Activated naive CD4-positive, alpha-beta T cell treated with anti-CD3 and anti-CD28 coated beads for 36 hours (primary cell): ENCODE results near the gene RCOR3. TPM values are rescaled to one million over a fixed set of nuclear protein-coding genes. Genes with fewer than 3 reads are reported as not detected.

Experiments used
- CTCF ChIA-PET: fragments of 350-600 bp; sonication (Branson Sonifier 250); formaldehyde crosslinking; loops from one replicate; lab custom pipeline; 2021; ENCODE audit warnings: antibody characterized with exemption; lab: Charles Lee
- DNase-seq: peaks from one replicate; pipeline ENCODE4 v3.0.0-alpha.2; 2020
- H3K27ac Mint-ChIP-seq: one replicate; pipeline ENCODE4 v1.8.0; 2021; ENCODE audit warnings: mild to moderate bottlenecking, mixed read lengths
- H3K27me3 Mint-ChIP-seq: one replicate; pipeline ENCODE4 v1.8.0; 2021; ENCODE audit warnings: low read depth, mixed read lengths
- H3K36me3 Mint-ChIP-seq: one replicate; pipeline ENCODE4 v1.8.0; 2021; ENCODE audit warnings: low read depth, mixed read lengths
- H3K4me1 Mint-ChIP-seq: one replicate; pipeline ENCODE4 v1.8.0; 2021; ENCODE audit warnings: low read depth, mixed read lengths
- H3K4me3 Mint-ChIP-seq: one replicate; pipeline ENCODE4 v1.8.0; 2021; ENCODE audit warnings: mild to moderate bottlenecking, moderate library complexity, mixed read lengths
- H3K9me3 Mint-ChIP-seq: one replicate; pipeline ENCODE4 v1.8.0; 2021; ENCODE audit warnings: mixed read lengths
- intact Hi-C: fragments of 100-400 bp; cut with micrococcal nuclease; formaldehyde crosslinking; loops from one replicate; pipeline ENCODE4 v1.15.1; 2023
- total RNA-seq, 2 experiments: library from RNA; stranded (reverse); gene quantifications; one replicate each; pipeline ENCODE4 v1.2.3, GENCODE V29; 2021

The RCOR3 gene
- total RNA-seq, 2 experiments from 2014 or later, result 28.9 to 30.8 TPM

- no peak for DNase-seq
- H3K36me3 Mint-ChIP-seq, result peaks cover 2% of the 10 kb centered on the region
- H3K9me3 Mint-ChIP-seq, result no peaks in the 10 kb centered on the region
- no peaks in the 10 kb centered on the region for H3K27me3 Mint-ChIP-seq
- peak overlapping the region; percentile 85 for H3K27ac Mint-ChIP-seq
- peak overlapping the region; percentile 49 for H3K4me3 Mint-ChIP-seq
- intact Hi-C loops, result loop anchor here (1.0 kb wide), 1 partner anchor 15 kb away; no protein-coding TSS in a partner anchor
- H3K4me1 Mint-ChIP-seq, result peaks cover 84% of the 10 kb centered on the region
- CTCF ChIA-PET, result interaction anchor here (0.7 to 3.5 kb wide), 4 partner anchors 10 to 140 kb away, joined by 3 to 16 read pairs (median 4); no protein-coding TSS in a partner anchor
Observed at GRCh38 chr1:211336161-211336560, 77.0 kb downstream of the RCOR3 start.

GRCh38 chr1:211336775-211337174, 77.6 kb downstream of the RCOR3 start:
- Mint-ChIP-seq H3K4me3 (no peak overlapping the region), H3K36me3 (peaks cover 2% of the 10 kb centered on the region), H3K27me3 (no peaks in the 10 kb centered on the region), H3K9me3 (no peaks in the 10 kb centered on the region), H3K27ac (peak overlapping the region; percentile 4), H3K4me1 (peaks cover 85% of the 10 kb centered on the region)
- intact Hi-C loops, result loop anchor here (1.0 kb wide), 1 partner anchor 15 kb away; no protein-coding TSS in a partner anchor
- CTCF ChIA-PET, result interaction anchor here (0.7 to 3.5 kb wide), 4 partner anchors 10 to 140 kb away, joined by 3 to 16 read pairs (median 4); no protein-coding TSS in a partner anchor
- DNase-seq, result no peak

GRCh38 chr1:211337430-211338223, 78.5 kb downstream of the RCOR3 start:
- intact Hi-C loops, result no loop called here
- Mint-ChIP-seq H3K27me3 (no peaks in the 10 kb centered on the region), H3K36me3 (peaks cover 2% of the 10 kb centered on the region), H3K4me1 (peaks cover 82% of the 10 kb centered on the region), H3K4me3 (no peak overlapping the region), H3K27ac (peak overlapping the region; percentile 4), H3K9me3 (no peaks in the 10 kb centered on the region)
- CTCF ChIA-PET, result interaction anchor here (0.6 to 3.5 kb wide), 3 partner anchors 10 to 14 kb away, joined by 3 to 16 read pairs (median 5); no protein-coding TSS in a partner anchor
- no peak for DNase-seq

- Mint-ChIP-seq H3K36me3 (peaks cover 2% of the 10 kb centered on the region), H3K4me3 (no peak overlapping the region), H3K4me1 (peaks cover 79% of the 10 kb centered on the region), H3K27ac (no peak overlapping the region), H3K9me3 (no peaks in the 10 kb centered on the region), H3K27me3 (no peaks in the 10 kb centered on the region)
- CTCF ChIA-PET, result interaction anchor here (0.6 to 2.4 kb wide), 5 partner anchors 9 to 29 kb away, joined by 3 to 5 read pairs (median 4); no protein-coding TSS in a partner anchor
- DNase-seq, result no peak
- intact Hi-C loops, result no loop called here
Observed at GRCh38 chr1:211338224-211338620, 79.1 kb downstream of the RCOR3 start.

- CTCF ChIA-PET, result interaction anchor here (0.6 to 1.8 kb wide), 3 partner anchors 11 to 165 kb away, joined by 3 to 5 read pairs (median 4); no protein-coding TSS in a partner anchor
- Mint-ChIP-seq H3K27me3 (no peaks in the 10 kb centered on the region), H3K27ac (no peak overlapping the region), H3K9me3 (no peaks in the 10 kb centered on the region), H3K4me3 (no peak overlapping the region), H3K4me1 (peaks cover 82% of the 10 kb centered on the region), H3K36me3 (peaks cover 2% of the 10 kb centered on the region)
- intact Hi-C loops, result no loop called here
- DNase-seq, result no peak
Observed at GRCh38 chr1:211339631-211340041, 80.5 kb downstream of the RCOR3 start.

- intact Hi-C loops, result no loop called here
- no peak for DNase-seq
- Mint-ChIP-seq H3K4me1 (peaks cover 77% of the 10 kb centered on the region), H3K36me3 (peaks cover 3% of the 10 kb centered on the region), H3K9me3 (no peaks in the 10 kb centered on the region), H3K27me3 (no peaks in the 10 kb centered on the region), H3K27ac (no peak overlapping the region), H3K4me3 (no peak overlapping the region)
- CTCF ChIA-PET, result interaction anchor here (1.0 to 1.8 kb wide), 3 partner anchors 11 to 18 kb away, joined by 3 to 4 read pairs (median 4); no protein-coding TSS in a partner anchor
Observed at GRCh38 chr1:211340622-211341507, 81.7 kb downstream of the RCOR3 start.

GRCh38 chr1:211341999-211342398, 82.8 kb downstream of the RCOR3 start:
- H3K27ac Mint-ChIP-seq, result no peak overlapping the region
- no peaks in the 10 kb centered on the region for H3K27me3 Mint-ChIP-seq

GRCh38 chr1:211343607-211344006, 84.4 kb downstream of the RCOR3 start:
- H3K4me3 Mint-ChIP-seq, result no peak overlapping the region
- no peaks in the 10 kb centered on the region for H3K27me3 Mint-ChIP-seq
- no peak for DNase-seq
- CTCF ChIA-PET, result interaction anchor here (0.6 to 1.5 kb wide), 4 partner anchors 8 to 314 kb away, joined by 3 to 7 read pairs (median 4); no protein-coding TSS in a partner anchor
- intact Hi-C loops, result no loop called here
- H3K27ac Mint-ChIP-seq, result no peak overlapping the region
- H3K4me1 Mint-ChIP-seq, result peaks cover 71% of the 10 kb centered on the region
- H3K36me3 Mint-ChIP-seq, result peaks cover 4% of the 10 kb centered on the region
- H3K9me3 Mint-ChIP-seq, result no peaks in the 10 kb centered on the region

More at GRCh38 chr1:211341999-211342398, 82.8 kb downstream of the RCOR3 start:
- H3K4me3 Mint-ChIP-seq, result no peak overlapping the region
- CTCF ChIA-PET, result interaction anchor here (0.8 to 1.4 kb wide), 3 partner anchors 9 to 19 kb away, joined by 3 to 4 read pairs (median 3); no protein-coding TSS in a partner anchor
- no peaks in the 10 kb centered on the region for H3K9me3 Mint-ChIP-seq
- peaks cover 3% of the 10 kb centered on the region for H3K36me3 Mint-ChIP-seq
- H3K4me1 Mint-ChIP-seq, result peaks cover 75% of the 10 kb centered on the region
- intact Hi-C loops, result no loop called here
- no peak for DNase-seq

GRCh38 chr1:211344152-211344618, 85.0 kb downstream of the RCOR3 start:
- intact Hi-C loops, result no loop called here
- no peaks in the 10 kb centered on the region for H3K27me3 Mint-ChIP-seq
- CTCF ChIA-PET, result interaction anchor here (1.5 kb wide), 2 partner anchors 7 to 21 kb away, joined by 5 to 7 read pairs; no protein-coding TSS in a partner anchor
- peaks cover 68% of the 10 kb centered on the region for H3K4me1 Mint-ChIP-seq
- no peak for DNase-seq
- no peak overlapping the region for H3K27ac Mint-ChIP-seq
- H3K4me3 Mint-ChIP-seq, result no peak overlapping the region
- peaks cover 4% of the 10 kb centered on the region for H3K36me3 Mint-ChIP-seq
- H3K9me3 Mint-ChIP-seq, result no peaks in the 10 kb centered on the region

- intact Hi-C loops, result no loop called here
- Mint-ChIP-seq H3K9me3 (no peaks in the 10 kb centered on the region), H3K27ac (no peak overlapping the region), H3K27me3 (no peaks in the 10 kb centered on the region), H3K4me1 (peaks cover 67% of the 10 kb centered on the region), H3K36me3 (peaks cover 3% of the 10 kb centered on the region), H3K4me3 (no peak overlapping the region)
- CTCF ChIA-PET, result no interaction called here
- no peak for DNase-seq
Observed at GRCh38 chr1:211345719-211346118, 86.6 kb downstream of the RCOR3 start.

- DNase-seq, result no peak
- H3K4me3 Mint-ChIP-seq, result no peak overlapping the region
- CTCF ChIA-PET, result interaction anchor here (0.6 to 1.7 kb wide), 6 partner anchors 9 to 126 kb away, joined by 3 to 11 read pairs (median 4); no protein-coding TSS in a partner anchor
- H3K27me3 Mint-ChIP-seq, result no peaks in the 10 kb centered on the region
- peaks cover 9% of the 10 kb centered on the region for H3K9me3 Mint-ChIP-seq
- H3K4me1 Mint-ChIP-seq, result peaks cover 66% of the 10 kb centered on the region
- H3K36me3 Mint-ChIP-seq, result peaks cover 10% of the 10 kb centered on the region
- H3K27ac Mint-ChIP-seq, result no peak overlapping the region
- intact Hi-C loops, result no loop called here
Observed at GRCh38 chr1:211347077-211347844, 88.1 kb downstream of the RCOR3 start.
